Activated CD4-positive, alpha-beta T cell treated with anti-CD3 and anti-CD28 coated beads, Interleukin-2, amount 50 U/mL, for 48 hours (primary cell): ENCODE measurements around the gene EEF1AKMT3.

Experiments
- DNase-seq, 2 experiments: peaks; one replicate each; pipeline ENCODE4 v3.0.0-alpha.2; 2020

EEF1AKMT3 gene

DNA sequence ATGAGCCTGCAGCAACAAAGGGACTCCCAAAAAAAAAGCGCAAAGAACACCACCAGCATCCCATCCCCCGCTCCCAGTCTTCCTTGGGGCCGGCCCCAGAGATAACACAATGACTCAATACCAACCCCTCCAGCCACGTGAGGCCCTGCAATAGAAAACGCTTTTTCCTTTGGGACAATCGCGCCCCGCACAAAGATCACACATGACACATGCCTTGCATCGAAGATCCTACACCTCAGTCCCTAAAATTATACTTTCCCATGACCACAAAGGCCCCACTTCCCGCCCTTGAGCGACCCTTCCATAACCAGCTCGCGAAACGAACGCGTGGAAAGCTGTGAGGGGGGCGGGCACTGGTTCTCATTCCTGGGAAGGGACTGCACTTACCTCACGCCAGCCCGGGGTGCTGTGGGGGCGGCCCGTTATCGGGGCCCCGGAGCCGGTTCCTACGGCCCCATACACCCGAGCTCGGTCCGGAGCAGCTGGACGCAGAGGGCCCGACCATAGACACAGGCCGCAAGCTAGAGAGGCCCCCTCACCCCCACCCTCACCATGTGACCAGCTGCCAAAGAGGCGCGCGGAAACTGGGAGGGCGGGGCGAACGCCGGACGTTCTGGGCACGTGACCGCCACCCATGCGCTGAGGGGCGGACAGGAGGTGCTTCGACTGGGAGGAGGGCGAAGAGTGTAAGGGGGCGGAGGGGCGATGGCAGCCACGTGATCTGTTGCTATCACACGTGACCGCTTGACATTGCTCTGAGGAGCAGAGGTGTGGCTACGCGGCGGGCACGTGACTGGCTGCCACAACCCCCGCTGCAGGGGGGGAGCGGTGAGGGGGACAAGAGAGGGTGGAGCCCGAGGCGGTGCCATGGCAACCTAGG, 20.4 kb upstream of the EEF1AKMT3 start, which contains the start of gene CDK4:
Gene CDK4, minus strand, starts transcription at position 523 of the 880 bp plus-strand sequence. CDS start 593 bp downstream, outside the sequence.
- DNase-seq = peak; percentile 98 to 99

DNA sequence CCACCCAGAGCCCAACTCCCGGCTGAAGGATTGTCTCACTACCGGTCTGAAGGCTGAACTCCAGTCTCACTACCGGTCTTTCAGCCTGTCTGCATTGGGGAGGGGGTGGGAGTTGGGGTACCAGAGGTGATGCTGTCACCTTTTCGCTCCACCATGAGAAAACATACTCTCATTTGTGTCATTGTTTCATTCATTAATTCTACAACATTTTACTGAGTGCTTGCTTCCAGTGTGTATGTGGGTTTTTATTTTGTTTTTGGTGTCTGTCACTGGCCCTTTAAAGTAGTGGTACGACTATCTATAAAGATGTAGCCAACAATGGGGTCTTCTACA, 19.8 kb upstream of the EEF1AKMT3 start:
- no peak for DNase-seq

DNA sequence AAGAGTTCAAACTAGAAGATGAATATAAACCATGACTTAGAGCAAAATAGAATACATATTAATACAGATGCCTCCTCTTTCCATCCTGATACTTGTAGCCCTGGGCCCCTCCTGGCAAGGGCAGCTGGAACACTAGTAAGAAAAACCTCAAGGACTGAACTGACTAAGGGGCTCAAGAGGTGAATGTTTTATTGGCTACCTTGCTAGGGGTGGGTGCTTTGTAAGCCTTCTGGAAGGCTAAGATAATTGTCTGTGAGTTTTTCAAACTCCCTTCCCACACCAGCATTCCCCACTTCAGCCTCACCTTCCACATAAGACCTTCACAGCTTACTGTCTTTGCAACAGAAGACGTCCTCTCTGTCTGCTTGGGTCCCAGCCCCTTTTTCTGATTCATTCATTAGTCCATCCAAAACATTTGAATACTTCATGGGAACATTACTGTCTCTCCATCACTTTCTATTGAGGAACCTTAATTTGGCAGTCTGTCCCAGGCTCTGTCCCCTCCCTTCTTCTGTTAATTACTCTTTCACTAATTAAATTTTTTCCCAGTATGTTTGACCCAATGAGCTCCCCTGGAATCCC, 18.6 kb upstream of the EEF1AKMT3 start:
- no peak for DNase-seq

DNA sequence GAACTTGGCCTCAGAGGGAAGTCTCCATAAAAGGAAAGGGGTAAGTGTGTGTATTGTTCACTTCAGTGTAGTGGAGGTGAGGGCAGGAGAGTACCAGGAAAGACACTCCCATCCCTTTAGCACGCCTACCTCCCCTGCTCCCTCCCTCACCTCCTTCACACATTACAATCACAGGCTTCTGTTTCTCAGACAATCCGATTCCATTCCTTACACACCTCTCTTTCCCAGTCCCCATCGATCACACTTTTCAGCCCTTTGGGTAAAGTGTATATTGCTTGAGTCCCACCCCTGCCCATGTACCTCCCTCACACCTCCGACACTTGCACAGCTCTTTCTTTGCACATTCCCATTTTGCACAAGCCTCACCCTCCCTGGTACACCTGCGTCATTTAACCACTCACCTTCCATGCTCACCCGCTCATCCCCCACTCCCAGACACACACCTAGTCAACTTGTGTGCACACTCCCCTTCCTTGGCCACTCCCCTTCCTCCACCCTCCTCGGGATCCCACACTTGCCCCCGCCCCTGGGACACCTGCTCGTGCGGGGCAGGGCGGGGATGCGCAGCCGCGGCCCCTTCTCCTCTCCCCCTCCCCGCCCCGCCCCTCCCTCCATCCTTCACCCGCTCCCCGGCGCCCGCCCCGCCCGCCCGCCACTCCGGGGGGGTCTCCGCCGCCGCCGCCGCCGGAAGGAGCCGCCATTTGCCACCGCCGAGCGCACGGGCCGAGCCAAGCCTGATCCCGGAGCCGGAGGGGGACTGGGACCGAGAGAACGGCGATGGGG, 17.8 kb upstream of the EEF1AKMT3 start, which contains the start of gene MARCHF9:
Gene MARCHF9, plus strand, starts transcription at position 693 of the 783 bp plus-strand sequence. CDS start 426 bp downstream, outside the sequence.
- peak; percentile 88 to 93 for DNase-seq

DNA sequence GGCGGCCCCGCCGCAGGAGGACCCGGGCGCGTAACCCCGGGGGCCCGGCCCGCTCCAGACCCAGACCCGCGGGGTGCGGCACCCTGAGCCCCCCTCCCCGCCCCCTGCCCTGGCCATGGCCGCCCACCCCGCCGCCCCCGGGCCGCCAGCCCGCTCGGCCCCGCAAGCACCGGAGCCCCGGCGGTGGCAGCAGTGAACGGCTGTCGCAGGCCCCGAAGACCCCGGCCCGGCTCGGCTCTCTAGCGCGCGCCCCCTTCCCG, 17.3 kb upstream of the EEF1AKMT3 start:
- DNase-seq = no peak

DNA sequence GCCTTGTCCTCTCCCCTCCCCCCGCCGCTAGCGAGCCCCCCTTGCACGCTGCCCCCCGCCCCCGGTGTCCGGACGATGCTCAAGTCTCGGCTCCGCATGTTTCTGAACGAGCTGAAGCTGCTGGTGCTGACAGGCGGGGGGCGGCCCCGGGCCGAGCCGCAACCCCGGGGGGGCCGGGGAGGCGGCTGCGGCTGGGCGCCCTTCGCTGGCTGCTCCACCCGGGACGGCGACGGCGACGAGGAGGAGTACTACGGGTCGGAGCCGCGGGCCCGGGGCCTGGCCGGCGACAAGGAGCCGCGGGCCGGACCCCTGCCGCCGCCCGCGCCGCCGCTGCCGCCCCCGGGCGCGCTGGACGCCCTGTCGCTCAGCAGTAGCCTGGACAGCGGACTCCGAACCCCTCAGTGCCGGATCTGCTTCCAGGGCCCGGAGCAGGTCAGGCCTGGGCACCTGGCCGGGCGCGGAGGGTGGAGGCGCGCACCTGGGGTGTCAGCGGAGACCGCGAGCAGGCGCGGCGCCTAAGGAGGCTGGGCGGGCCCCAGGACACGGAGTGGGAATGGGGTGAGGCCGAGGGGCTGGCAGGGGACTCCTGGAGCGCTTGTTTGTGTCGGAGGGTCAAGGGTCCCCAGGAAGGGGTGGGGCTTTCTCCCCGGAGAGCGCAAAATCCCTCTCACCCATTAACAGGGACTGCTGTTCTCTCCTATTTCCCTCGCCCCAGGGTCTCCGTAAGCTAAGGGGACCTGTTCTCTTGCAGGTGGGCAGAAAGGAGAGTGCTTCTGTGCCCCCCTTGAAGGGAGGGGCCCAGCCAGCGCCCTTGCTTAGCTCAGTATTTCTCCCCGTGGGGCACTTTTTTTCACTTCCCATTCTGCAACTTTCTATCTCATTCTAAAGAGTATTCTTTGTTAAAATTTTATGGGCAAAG, 16.7 kb upstream of the EEF1AKMT3 start:
- DNase-seq = peak; percentile 25 to 41

DNA sequence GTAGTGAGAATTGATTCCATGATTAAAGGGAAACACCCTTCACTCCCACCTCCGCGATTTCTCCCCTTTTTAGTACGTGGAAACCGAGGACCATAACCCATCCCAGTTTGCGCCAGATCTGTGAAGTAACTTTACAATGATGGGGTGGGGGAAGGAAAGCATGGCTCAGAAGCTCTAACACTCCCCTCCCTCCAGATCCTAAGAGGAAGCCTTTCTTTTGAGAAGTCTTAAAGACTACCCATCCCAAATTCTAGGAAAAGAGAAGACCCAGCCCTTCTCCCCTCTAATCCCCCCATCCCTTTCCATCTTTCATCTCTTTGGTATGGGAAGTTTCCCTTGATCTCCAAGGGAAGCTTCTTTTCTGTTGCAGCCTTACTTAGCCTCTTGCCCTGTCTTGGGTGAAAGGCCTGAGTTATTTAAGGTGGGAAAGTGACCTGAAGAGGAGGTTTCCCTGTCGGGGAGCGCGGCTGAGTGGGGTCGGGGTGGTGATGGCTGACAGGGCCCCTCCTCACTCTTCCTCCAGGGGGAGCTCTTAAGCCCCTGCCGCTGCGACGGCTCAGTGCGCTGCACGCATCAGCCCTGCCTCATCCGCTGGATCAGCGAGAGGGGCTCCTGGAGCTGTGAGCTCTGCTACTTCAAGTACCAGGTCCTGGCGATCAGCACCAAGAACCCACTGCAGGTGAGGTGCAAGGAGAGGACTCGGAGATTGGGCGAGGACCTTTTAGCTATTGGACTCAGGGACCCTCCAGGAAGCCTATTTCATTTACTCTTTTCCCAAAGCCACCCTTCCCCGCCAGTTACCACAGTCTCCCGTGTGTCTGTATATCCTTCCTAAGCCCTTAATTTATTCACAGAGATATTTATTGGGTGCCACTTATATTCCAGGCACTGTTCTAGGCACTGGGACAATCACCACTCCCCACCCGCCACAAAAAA, 15.7 kb upstream of the EEF1AKMT3 start:
- peak; percentile 74 to 82 for DNase-seq

DNA sequence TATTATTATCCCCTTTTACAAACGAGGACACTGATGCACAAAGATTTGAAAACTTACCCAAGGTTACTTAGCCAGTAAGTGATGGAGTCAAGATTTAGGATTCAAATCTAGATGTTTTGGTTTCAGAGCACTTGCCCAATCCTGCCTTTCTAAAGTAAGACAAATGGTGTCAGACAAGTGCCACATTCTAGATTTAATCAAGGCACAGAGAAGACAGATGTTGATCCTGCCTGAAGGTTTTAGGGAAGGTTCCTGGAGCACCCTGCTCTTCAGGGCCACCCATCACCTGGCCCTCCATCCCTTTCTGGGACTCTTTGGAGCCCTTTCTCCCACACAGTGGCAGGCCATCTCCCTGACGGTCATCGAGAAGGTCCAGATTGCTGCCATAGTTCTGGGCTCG, 14.6 kb upstream of the EEF1AKMT3 start:
- no peak for DNase-seq

DNA sequence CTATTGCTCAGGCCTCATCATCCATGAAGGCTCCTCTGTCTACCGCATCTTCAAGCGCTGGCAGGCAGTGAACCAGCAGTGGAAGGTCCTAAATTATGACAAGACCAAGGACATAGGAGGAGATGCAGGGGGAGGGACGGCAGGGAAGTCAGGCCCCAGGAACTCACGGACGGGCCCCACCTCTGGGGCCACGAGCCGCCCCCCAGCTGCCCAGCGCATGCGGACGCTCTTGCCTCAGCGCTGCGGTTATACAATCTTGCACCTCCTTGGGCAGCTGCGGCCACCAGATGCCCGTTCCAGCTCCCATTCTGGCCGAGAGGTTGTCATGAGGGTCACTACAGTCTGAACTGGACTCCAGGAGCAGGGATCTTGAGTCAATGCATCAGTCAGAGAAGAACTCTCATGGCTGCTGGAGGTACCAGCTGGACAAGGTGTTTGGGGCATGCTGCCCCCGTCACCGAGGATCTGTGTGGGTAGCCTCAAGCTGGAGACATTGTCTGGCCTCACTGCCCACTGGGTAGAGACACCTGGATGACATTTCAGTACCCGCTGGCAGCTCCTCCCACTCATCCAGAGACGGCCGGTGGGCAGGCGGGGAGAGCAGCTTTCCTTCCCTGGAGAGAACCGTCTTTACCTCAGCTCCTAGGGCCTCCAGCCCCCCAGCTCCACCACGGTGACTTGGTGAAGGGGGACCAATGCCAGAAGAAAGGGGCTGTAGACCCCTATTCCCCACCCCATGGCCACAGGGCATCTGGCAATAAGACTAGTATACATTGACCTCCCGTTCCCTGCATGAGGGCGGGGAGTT, 13.7 kb upstream of the EEF1AKMT3 start:
- no peak for DNase-seq

DNA sequence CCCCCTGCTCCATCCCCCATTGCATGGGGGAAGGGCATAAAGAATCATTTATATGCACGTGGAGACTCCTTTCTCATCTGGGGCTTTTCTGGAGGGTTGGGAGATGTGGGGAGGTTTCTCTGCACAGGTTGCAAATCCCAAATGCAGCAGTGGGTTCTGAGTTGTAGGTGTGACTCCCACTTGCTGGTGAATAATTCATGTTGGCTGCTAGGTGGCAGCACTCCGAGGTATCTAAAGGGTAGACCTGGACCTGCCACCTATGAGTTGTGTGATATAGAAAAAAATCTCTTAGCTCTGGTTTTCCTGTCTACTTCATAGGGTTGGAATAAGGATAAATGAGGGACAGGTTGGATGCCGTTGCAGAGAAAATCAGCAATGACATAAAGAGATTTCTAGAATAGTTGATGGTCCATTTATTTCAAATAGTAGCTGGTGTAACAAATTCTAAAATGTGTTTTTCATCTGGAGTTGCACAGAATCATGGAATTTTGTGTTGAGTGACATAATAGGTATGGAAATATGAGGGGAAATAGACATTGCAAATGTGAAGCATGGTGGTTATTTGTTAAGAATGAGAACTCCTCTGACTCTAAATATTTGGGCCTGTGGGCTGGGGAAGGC, 12.9 kb upstream of the EEF1AKMT3 start:
- DNase-seq = peak; percentile 30 to 51

DNA sequence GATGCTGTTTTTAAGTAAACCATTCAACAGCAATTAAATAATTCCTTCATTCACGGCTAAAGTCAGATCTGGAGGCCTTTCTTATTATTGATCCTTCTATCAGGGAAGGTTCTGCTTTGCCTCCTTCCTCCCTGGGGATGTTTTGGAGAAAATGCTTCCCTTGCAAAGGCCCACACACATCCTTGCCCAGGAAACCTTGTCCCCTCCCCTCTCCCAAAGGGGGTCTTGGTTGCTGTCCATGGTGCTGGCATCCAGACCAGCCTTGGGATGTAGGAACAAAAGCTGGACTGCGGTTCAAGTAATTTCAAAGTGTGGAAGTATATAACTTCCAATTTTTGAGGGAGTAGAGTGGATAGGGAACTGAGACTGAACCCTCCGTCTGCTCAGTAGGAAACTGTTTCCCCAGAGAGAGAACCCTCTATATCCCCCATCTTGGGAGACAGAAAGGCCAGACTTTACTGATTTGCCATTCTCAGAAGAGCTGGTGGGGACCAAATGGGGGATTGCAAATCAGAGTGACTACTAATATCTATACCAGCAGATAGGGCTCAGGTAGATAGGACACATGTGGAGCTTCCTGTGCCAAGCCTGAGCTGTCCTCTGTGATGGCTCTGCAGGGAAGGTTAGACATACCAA, 11.9 kb upstream of the EEF1AKMT3 start:
- no peak for DNase-seq

DNA sequence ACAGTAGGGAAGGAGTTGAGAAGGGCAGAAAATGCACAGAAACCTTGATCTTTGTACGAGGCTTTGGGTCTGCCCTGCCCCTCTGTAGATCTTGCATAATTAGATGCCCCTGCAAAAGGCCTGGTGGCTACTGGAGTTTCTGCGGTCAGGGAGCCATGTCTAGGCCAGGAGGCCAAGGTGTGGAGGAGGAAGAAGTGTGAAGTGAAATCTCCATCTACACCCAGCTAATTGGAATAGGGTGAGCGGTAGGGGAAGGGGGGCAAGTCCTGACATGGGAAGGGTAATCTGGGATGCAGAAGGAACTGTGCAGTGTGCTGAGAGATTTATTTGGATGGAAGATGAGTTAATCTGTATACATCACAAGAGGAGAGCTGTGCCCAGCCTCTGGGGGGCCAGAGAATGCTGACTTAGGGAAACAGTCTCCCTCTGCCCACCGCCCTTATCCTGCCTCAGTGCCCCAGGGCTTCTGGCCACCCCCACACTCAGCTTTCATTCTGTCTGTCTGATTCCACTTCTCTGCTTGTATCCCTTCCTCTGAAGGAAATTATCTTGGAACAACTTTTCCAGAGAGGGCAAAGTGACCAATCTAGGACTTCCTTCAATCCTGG, 10.9 kb upstream of the EEF1AKMT3 start:
- no peak for DNase-seq

DNA sequence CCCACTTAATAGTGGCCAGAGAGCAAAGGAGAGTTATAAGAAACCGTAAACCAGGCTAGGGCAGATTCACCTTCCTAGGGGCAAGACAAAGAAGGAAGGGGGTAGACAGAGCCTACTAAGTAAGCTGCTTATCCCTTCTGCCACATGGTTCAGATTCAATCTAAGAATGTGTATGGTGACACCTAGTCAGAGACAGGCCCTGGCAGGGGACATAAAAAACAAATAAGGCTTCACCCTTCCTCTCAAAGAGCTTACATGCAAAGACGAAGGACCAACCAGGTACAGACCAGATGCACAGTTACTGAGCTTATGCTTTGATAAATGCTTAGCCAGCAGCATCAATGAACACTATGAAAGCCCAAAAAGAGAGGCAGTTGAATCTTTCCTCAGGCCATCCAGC, 10.0 kb upstream of the EEF1AKMT3 start:
- no peak for DNase-seq

DNA sequence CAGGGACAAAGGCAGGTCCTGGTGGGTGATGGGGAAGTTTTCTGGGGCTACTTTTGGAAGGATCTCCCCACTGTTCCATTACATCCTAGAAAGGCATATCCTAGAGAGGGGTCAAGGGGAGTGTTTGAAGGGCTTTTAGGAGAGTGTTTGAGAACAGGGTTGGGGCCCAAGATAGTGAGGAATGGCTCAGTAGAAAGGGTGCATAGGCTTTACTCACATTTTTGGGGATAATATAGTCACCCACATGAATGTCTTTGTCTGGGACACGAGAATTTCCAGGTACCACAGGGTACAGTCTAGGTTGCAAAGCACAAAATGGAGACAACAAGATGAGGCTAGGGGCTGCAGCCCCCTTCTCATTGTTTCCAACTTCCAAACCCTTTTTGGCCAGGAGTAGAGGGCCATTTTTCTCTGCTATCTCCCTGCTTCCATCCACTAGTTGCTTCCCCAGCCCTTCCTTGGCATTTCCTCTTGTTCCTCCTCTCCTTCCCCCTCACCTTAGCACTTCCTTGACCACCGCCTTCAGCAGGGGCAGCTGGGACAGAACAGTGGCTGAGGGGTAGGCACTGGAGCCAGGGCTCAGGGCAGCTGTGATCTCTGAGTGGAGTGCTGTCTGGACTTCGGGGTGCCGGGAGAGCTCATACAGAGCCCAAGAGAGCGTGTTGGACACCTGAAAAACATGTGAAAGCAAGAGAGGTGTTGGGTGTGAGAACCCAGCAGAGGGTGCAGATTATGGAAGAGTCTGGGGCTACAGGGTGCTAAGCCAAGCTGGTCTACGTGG, 8.3 kb upstream of the EEF1AKMT3 start:
- no peak for DNase-seq

DNA sequence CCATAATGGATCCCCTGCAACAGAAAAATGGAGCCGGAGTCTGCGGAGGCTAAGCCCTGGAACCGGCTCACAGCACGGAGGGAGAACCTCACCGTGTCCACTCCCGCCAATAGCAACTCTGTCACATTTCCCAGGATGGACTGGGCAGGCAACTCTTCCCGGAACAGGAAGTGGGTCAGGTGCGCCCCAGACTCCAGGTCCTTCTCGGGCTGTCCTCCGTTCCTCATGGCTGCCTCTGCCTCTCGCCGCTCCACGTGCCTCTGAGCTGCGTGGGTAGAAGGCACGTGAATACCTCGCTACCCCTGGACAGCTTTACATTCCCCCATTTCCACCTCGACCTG, 7.8 kb upstream of the EEF1AKMT3 start:
- peak; percentile 47 to 58 for DNase-seq

DNA sequence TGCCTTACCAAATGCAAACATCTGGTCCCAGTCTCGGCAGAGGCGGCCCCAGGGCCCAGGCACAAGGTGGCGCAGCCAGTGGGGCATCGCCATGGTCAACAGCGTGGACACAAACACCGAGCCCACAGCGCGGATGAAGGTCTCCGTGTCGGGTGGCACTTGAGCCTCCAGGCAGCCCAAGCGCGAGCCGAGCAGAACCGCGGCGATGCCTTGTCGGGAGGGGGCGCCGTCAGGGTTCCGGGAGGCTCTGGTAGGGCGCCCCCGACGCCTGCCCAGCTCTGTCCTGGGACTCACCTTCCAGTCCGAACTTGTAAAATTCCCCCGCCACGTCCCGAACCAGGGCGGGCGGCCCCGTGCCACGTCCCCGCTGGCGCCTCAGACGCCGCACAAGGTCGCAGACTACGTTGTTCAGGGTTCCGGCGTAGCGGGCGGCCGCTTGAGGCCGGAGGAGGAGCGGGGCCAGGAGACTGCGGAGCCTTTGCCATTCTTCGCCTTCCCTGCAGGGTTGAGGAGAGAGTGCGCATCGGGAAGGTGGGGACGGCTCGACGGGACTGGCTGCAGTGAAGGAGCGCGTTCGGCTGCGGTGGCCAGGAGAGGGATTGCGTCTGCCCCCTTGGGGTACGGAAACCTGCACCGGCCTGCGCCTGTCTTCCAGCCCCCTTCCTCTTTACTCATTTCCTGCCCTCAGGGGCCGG, 7.3 kb upstream of the EEF1AKMT3 start:
- DNase-seq = peak; percentile 67 to 76

DNA sequence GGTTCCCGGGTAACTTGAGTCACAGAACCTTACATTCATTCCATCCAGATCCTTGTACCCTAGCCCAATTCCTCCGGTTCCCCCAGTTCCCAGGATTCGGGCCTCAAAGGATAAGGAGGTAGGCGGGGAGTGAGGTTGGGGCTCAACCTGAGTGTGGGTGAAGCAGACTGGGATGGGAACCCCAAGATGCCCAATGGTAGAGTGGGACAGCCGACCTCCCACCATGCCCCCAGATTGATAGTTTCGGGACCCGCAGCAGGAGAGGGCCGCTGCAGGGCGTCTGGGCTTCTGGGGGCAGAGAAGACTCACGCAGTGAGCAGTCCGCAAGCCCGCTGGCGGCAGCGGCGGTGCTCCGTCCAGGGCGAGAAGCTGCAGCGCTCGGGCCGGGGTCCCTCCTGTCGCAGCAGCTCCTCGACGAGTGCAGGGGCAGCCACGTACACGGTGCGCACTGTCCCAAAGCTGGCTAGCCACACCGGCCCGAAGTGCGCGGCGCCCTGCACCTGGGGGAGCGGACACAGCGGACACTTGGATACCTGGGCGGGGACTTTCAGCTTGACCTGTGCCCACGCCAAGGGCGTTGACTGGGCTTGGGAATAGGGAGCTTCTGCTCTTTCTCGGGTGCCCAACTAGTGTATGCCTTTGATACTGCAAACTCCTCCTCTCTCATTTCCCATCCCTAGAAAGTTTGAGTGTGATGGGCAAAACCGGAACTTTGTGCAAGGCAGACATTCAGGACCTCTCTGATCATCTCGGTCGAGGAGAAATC, 6.5 kb upstream of the EEF1AKMT3 start:
- peak in 1 of 2 experiments; percentile 31 for DNase-seq
